ENCODE measurements around the gene LTA4H. TPM values are rescaled to one million over a fixed set of nuclear protein-coding genes. Genes with fewer than 3 reads are reported as not detected.

Gene LTA4H
- total RNA-seq, 1 donor from 2014 or later: 35.4 TPM

DNA sequence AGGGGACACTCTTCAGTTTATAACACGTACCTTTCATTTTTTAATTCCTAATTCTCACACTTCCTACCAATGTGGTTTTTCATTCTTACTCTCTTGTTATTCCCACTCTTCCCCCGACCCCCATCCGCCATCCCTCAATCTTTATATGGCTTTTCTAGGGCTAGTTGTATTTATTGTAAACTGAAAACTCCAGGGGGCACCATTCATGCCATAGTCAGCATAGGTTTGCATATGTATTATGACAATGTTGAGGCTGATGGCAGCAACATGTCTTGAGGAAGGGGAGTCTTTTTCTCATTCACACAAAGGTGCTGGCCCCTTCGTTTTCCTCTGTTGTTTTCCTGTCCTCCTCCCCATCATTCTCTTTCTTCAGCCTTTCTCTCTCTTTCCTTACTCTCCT is 27.7 kb upstream of the LTA4H start:
- H3K27ac ChIP-seq (replicated peaks): no peak overlapping the region
- DNase-seq: no peak
- intact Hi-C loops (cut with micrococcal nuclease): loop anchor here (5.0 kb wide), 2 partner anchors 154 to 454 kb away; no protein-coding TSS in a partner anchor
- H3K27me3 ChIP-seq (ENCODE audit: low read depth): no peaks in the 10 kb centered on the region
- no peak overlapping the region for H3K4me3 ChIP-seq
- TF ChIP-seq, protein P1, sequence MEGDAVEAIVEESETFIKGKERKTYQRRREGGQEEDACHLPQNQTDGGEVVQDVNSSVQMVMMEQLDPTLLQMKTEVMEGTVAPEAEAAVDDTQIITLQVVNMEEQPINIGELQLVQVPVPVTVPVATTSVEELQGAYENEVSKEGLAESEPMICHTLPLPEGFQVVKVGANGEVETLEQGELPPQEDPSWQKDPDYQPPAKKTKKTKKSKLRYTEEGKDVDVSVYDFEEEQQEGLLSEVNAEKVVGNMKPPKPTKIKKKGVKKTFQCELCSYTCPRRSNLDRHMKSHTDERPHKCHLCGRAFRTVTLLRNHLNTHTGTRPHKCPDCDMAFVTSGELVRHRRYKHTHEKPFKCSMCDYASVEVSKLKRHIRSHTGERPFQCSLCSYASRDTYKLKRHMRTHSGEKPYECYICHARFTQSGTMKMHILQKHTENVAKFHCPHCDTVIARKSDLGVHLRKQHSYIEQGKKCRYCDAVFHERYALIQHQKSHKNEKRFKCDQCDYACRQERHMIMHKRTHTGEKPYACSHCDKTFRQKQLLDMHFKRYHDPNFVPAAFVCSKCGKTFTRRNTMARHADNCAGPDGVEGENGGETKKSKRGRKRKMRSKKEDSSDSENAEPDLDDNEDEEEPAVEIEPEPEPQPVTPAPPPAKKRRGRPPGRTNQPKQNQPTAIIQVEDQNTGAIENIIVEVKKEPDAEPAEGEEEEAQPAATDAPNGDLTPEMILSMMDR (IDR thresholded peaks at IDR 0.05; ENCODE audit: borderline replicate concordance): no peak
- no peaks in the 10 kb centered on the region for H3K9me3 ChIP-seq (replicated peaks)
- no peaks in the 10 kb centered on the region for H3K36me3 ChIP-seq
- peaks cover 22% of the 10 kb centered on the region for H3K4me1 ChIP-seq

DNA sequence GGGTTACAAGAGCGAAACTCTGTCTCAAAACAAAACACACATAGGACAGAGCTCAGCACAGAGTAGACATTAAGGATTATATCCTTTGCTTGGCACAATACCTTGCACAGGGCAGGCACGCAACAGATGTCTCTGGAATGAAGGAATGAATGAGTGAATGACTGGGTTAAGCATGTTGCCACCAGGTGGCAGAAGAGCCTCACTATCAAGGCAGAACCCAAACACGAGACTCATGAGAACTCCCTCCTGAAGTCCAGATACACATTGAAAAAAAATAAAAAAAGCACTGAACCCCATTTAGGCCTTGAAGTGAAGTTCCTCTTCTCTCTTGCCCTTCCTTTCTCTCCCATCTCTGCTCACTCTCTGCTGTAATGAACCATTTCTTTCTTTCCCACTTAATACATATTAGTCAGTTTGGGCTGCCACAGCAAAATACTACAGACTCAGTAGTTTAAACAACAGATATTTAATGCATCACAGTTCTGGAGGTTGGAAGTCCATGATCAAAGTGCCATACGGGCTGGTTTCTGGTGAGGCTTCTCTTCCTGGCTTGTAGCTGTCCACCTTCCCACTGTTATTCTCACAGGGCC is 26.6 kb upstream of the LTA4H start:
- intact Hi-C loops (cut with micrococcal nuclease): loop anchor here (5.0 kb wide), 2 partner anchors 155 to 455 kb away; no protein-coding TSS in a partner anchor

DNA sequence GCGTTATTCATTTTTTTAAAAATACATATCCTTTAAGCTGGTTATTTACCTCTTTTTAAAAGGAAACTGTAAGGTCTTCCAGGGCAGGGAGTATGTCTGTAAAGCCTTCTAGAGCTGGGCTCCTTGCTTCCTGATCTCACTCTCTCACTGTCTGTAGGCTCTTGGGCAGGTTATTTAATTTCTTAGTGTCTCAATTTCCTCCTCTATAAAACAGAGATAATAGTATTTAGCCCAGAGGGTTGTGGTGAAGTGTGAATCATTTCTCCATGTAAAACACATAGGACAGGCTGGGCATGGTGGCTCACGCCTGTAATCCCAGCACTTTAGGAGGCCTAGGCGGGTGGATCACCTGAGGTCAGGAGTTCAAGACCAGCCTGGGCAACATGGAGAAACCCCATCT is 25.9 kb upstream of the LTA4H start:
- H3K27ac ChIP-seq (replicated peaks): no peak overlapping the region
- H3K36me3 ChIP-seq: no peaks in the 10 kb centered on the region
- no peaks in the 10 kb centered on the region for H3K27me3 ChIP-seq (ENCODE audit: low read depth)
- TF ChIP-seq, protein P1 (IDR thresholded peaks at IDR 0.05; ENCODE audit: borderline replicate concordance): no peak
- DNase-seq: no peak
- H3K9me3 ChIP-seq (replicated peaks): peaks cover 14% of the 10 kb centered on the region
- H3K4me1 ChIP-seq: peaks cover 22% of the 10 kb centered on the region
- H3K4me3 ChIP-seq: no peak overlapping the region
- intact Hi-C loops (cut with micrococcal nuclease): loop anchor here (5.0 kb wide), 2 partner anchors 156 to 456 kb away; no protein-coding TSS in a partner anchor

More for the DNA sequence above, 26.6 kb upstream of the LTA4H start:
- peak; percentile 61 for DNase-seq
- no peaks in the 10 kb centered on the region for H3K36me3 ChIP-seq
- H3K4me3 ChIP-seq: no peak overlapping the region
- H3K27ac ChIP-seq (replicated peaks): peak overlapping the region; percentile 9
- peaks cover 22% of the 10 kb centered on the region for H3K4me1 ChIP-seq
- TF ChIP-seq, protein P1 (IDR thresholded peaks at IDR 0.05; ENCODE audit: borderline replicate concordance): peak; percentile 89
- H3K9me3 ChIP-seq (replicated peaks): peaks cover 8% of the 10 kb centered on the region
- H3K27me3 ChIP-seq (ENCODE audit: low read depth): no peaks in the 10 kb centered on the region

DNA sequence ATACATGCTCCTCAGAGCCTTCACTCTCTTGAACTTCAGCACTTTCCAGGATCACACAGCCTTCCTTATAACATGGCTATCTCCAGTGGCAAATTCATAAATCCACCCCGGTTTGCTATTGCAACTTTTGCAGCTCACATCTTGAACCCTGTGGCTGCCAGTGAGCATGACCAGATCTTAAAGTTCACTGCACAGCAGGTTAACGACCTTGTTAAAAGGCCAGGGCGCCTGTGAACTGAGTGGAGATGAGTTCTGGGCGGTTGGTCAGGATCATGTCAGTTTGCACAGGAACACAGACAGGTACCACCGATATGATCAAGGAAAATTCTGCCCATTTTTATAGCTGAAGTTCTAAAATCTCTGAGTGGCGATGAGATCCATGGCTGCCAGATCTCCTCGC is 24.7 kb upstream of the LTA4H start:
- no peak overlapping the region for H3K4me3 ChIP-seq
- no peaks in the 10 kb centered on the region for H3K27me3 ChIP-seq (ENCODE audit: low read depth)
- peaks cover 18% of the 10 kb centered on the region for H3K4me1 ChIP-seq
- intact Hi-C loops (cut with micrococcal nuclease): loop anchor here (5.0 kb wide), 2 partner anchors 157 to 457 kb away; no protein-coding TSS in a partner anchor
- H3K36me3 ChIP-seq: no peaks in the 10 kb centered on the region
- no peak for DNase-seq
- peaks cover 19% of the 10 kb centered on the region for H3K9me3 ChIP-seq (replicated peaks)
- TF ChIP-seq, protein P1 (IDR thresholded peaks at IDR 0.05; ENCODE audit: borderline replicate concordance): no peak
- H3K27ac ChIP-seq (replicated peaks): no peak overlapping the region

DNA sequence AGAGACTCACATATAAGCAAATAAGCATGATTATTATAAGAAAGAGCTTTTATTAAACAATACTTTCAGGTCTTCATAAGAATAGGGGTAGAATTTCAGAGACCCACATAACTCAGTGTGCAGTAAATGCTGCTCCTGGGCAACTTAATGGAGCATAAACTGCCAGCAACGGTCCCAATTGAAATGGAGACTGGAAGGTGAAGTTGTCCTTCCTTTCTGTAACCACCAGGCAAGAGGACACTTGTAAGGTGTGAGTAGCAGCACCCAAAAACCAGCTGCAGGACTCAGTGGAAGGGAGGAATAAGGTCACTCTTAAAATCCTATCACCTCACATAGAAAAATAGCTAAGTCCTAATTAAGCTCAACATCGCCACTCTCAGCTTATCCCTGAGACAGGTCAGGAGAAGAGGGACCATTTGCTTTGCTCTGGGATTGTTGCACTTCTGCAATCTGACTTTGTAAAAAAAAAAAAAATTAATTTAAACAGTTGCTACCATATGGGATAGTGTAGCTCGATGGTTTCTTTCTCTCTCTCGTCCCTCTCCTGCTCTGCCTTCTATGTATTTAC is 22.7 kb upstream of the LTA4H start:
- Histone ChIP-seq H3K4me1 (peaks cover 22% of the 10 kb centered on the region), H3K9me3 (replicated peaks) (peaks cover 19% of the 10 kb centered on the region), H3K27ac (replicated peaks) (no peak overlapping the region), H3K4me3 (no peak overlapping the region), H3K27me3 (ENCODE audit: low read depth) (no peaks in the 10 kb centered on the region), H3K36me3 (no peaks in the 10 kb centered on the region)
- intact Hi-C loops (cut with micrococcal nuclease): loop anchor here (10.0 kb wide), 1 partner anchor 357 kb away; no protein-coding TSS in a partner anchor
- TF ChIP-seq, protein P1 (IDR thresholded peaks at IDR 0.05; ENCODE audit: borderline replicate concordance): no peak
- DNase-seq: no peak
